Caco-2 (cell line): ENCODE results near the gene DONSON. TPM values are rescaled to one million over a fixed set of nuclear protein-coding genes. Genes with fewer than 3 reads are reported as not detected.
"Not testable (repeated sequence)": the region's sequence is repeated elsewhere in the genome, so short reads cannot be mapped to it uniquely, and the experiment has no call there.

Experiments
- BruUV-seq: library from RNA; stranded (reverse); fragments of 400-500 nt; replicated peaks from 2 replicates; lab custom pipeline; 2021; lab: Mats Ljungman, UMichigan
- CTCF ChIA-PET: fragments of 300-600 bp; sonication (Branson Sonifier 250); formaldehyde crosslinking; loops from one replicate; lab custom pipeline; 2022; ENCODE audit warnings: antibody characterized with exemption; lab: Charles Lee
- POLR2A ChIA-PET: fragments of 300-600 bp; sonication (Branson Sonifier 250); formaldehyde crosslinking; loops from one replicate; lab custom pipeline; 2022; ENCODE audit warnings: antibody characterized with exemption; lab: Charles Lee
- DNase-seq, 2 experiments: peaks; one replicate each; pipeline versions ENCODE4 v3.0.0 to v3.0.0-alpha.2; 2020 to 2022
- H3K27me3 ChIP-seq: replicated peaks from 2 replicates; pipeline ENCODE4 v1.6.0; 2011; ENCODE audit warnings: low read length; ENCODE audit not compliant: control insufficient read depth, insufficient read depth
- H3K36me3 ChIP-seq: 2 replicates; pipeline ENCODE4 v1.5.1; 2011; ENCODE audit warnings: low read length; ENCODE audit not compliant: control insufficient read depth, insufficient read depth
- H3K4me1 ChIP-seq: fragments of 250-450 bp; sonication (Bioruptor Pico); 2 replicates; pipeline ENCODE4 v1.5.1; 2020; ENCODE audit warnings: mild to moderate bottlenecking
- H3K4me3 ChIP-seq: 2 replicates; pipeline ENCODE4 v1.5.1; 2011; ENCODE audit warnings: low read depth, mild to moderate bottlenecking, control low read depth, low read length
- H3K9me3 ChIP-seq: fragments of 250-450 bp; sonication (Bioruptor Pico); 2 replicates; pipeline ENCODE4 v1.5.1; 2020; ENCODE audit warnings: mild to moderate bottlenecking, moderate library complexity
- H3K27ac Mint-ChIP-seq: one replicate; pipeline ENCODE4 v1.8.0; 2022; ENCODE audit warnings: mixed read lengths; ENCODE audit not compliant: unreplicated experiment
- H3K27me3 Mint-ChIP-seq: one replicate; pipeline ENCODE4 v1.8.0; 2022; ENCODE audit warnings: mixed read lengths; ENCODE audit not compliant: insufficient read depth, unreplicated experiment
- H3K36me3 Mint-ChIP-seq: one replicate; pipeline ENCODE4 v1.8.0; 2022; ENCODE audit warnings: mild to moderate bottlenecking, mixed read lengths; ENCODE audit not compliant: insufficient read depth, unreplicated experiment
- H3K4me1 Mint-ChIP-seq: one replicate; pipeline ENCODE4 v1.8.0; 2022; ENCODE audit warnings: low read depth, mixed read lengths; ENCODE audit not compliant: unreplicated experiment
- H3K4me3 Mint-ChIP-seq: one replicate; pipeline ENCODE4 v1.8.0; 2022; ENCODE audit warnings: mild to moderate bottlenecking, moderate library complexity, mixed read lengths; ENCODE audit not compliant: unreplicated experiment
- H3K9me3 Mint-ChIP-seq: one replicate; pipeline ENCODE4 v1.8.0; 2022; ENCODE audit warnings: mixed read lengths; ENCODE audit not compliant: unreplicated experiment
- intact Hi-C: fragments of 100-400 bp; cut with micrococcal nuclease; formaldehyde crosslinking; loops from one replicate; pipeline ENCODE4 v1.10.0; 2022; ENCODE audit not compliant: unreplicated experiment
- total RNA-seq: library from RNA; stranded (reverse); gene quantifications from 2 replicates; pipeline ENCODE4 v1.2.3, GENCODE V29; 2022
- TF ChIP-seq, protein P1 (sequence below), 2 experiments: fragments of 200-600 bp in 1 of 2; IDR thresholded peaks; 1 replicate in 1 of 2; 2 replicates in 1 of 2; pipeline versions ENCODE4 v1.5.1 to v1.8.0; 2011 to 2022; ENCODE audit warnings: antibody characterized with exemption in 1 of 2, control low read depth in 1 of 2, inconsistent platforms in 1 of 2, low read depth in 1 of 2, low read length in 1 of 2, mild to moderate bottlenecking in 1 of 2, moderate library complexity in 1 of 2; ENCODE audit not compliant: insufficient read depth in 1 of 2, severe bottlenecking in 1 of 2, unreplicated experiment in 1 of 2

The DONSON gene
- total RNA-seq, 1 experiment from 2014 or later: 36.2 TPM

DNA sequence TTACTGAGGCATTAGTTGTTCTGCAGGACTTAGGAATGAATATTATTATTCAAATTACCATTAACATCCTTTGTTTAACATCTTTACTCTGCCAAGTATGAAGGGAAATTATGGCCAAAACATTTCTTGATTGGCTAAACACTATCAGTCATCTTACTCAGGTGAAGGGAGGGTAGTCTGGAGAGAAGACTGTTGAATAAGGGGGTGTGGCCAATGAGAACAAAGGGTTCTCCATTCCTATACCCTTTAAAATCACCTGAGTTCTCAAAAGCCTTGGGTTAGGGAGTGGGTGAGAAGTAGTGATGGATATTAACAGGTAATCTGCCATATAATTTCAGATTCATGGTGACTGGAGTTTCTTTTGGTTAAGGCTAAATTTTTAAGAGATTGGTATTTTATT lies 33.8 kb upstream of the DONSON start:
- POLR2A ChIA-PET: no interaction called here
- CTCF ChIA-PET: no interaction called here
- Histone ChIP-seq H3K4me3 (no peak overlapping the region), H3K27me3 (no peaks in the 10 kb centered on the region), H3K4me1 (peaks cover 26% of the 10 kb centered on the region), H3K36me3 (no peaks in the 10 kb centered on the region), H3K9me3 (no peaks in the 10 kb centered on the region)
- Mint-ChIP-seq H3K27me3 (no peaks in the 10 kb centered on the region), H3K9me3 (peaks cover 14% of the 10 kb centered on the region), H3K27ac (no peak overlapping the region), H3K4me3 (no peak overlapping the region), H3K36me3 (peaks cover 31% of the 10 kb centered on the region), H3K4me1 (peaks cover 17% of the 10 kb centered on the region)
- no peak for DNase-seq
- TF ChIP-seq, protein P1, sequence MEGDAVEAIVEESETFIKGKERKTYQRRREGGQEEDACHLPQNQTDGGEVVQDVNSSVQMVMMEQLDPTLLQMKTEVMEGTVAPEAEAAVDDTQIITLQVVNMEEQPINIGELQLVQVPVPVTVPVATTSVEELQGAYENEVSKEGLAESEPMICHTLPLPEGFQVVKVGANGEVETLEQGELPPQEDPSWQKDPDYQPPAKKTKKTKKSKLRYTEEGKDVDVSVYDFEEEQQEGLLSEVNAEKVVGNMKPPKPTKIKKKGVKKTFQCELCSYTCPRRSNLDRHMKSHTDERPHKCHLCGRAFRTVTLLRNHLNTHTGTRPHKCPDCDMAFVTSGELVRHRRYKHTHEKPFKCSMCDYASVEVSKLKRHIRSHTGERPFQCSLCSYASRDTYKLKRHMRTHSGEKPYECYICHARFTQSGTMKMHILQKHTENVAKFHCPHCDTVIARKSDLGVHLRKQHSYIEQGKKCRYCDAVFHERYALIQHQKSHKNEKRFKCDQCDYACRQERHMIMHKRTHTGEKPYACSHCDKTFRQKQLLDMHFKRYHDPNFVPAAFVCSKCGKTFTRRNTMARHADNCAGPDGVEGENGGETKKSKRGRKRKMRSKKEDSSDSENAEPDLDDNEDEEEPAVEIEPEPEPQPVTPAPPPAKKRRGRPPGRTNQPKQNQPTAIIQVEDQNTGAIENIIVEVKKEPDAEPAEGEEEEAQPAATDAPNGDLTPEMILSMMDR (IDR thresholded peaks at IDR 0.05; ENCODE audit: insufficient read depth in 1 of 2, low read depth in 1 of 2, low read length in 1 of 2, severe bottlenecking in 1 of 2, unreplicated experiment in 1 of 2): no peak
- no TSS peak for BruUV-seq
- intact Hi-C loops: no loop called here

DNA sequence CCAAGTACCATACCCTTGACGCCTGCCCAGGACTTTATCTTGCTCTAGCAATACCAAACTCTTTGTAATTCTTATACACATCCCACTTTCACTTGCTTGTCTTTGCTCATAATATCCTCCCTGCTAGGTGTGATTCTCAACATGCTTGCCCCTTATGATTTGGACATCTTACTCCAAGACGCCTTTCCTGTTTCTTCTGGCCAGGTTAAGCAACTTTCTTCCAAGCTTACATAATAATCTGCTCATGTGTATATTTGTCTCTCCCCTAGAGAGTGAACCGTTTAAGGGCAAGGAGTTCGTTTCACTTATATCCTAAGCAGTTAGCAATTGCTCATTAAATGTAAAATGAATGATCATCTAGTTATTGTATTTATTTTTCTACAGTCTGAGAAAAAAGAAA lies 31.2 kb upstream of the DONSON start:
- peaks cover 17% of the 10 kb centered on the region for H3K4me1 Mint-ChIP-seq
- TF ChIP-seq, protein P1 (IDR thresholded peaks at IDR 0.05; ENCODE audit: insufficient read depth in 1 of 2, low read depth in 1 of 2, low read length in 1 of 2, severe bottlenecking in 1 of 2, unreplicated experiment in 1 of 2): no peak
- no TSS peak for BruUV-seq
- intact Hi-C loops: no loop called here
- DNase-seq: no peak
- no peak overlapping the region for H3K27ac Mint-ChIP-seq
- ChIA-PET CTCF (interaction anchor here (0.6 to 1.0 kb wide), 2 partner anchors 11 to 14 kb away, joined by 6 read pairs; no protein-coding TSS in a partner anchor), POLR2A (no interaction called here)
- no peaks in the 10 kb centered on the region for H3K27me3 Mint-ChIP-seq
- Histone ChIP-seq H3K4me1 (peaks cover 36% of the 10 kb centered on the region), H3K4me3 (no peak overlapping the region), H3K36me3 (no peaks in the 10 kb centered on the region), H3K9me3 (no peaks in the 10 kb centered on the region), H3K27me3 (no peaks in the 10 kb centered on the region)
- H3K4me3 Mint-ChIP-seq: no peak overlapping the region
- H3K9me3 Mint-ChIP-seq: peaks cover 14% of the 10 kb centered on the region
- H3K36me3 Mint-ChIP-seq: peaks cover 36% of the 10 kb centered on the region

DNA sequence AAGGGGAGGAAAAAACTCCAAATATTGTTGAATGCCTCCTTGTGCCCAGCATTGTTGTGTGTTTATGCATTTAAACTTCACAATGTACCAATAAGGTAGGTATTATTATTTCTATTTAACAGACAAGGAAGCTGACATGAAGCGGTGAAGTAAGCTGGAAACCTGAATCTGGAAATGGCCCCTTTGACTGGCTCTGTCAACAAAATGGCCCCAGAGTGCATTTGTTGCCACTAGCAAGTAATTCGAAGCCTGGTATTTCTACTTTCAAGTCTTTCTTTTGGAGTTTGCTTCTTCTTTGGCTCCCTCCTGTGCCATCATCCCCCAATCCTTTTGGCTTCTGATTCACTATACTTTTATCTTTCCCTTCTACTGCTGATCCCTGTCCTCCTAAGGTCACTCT lies 29.9 kb upstream of the DONSON start:
- Histone ChIP-seq H3K27me3 (no peaks in the 10 kb centered on the region), H3K36me3 (no peaks in the 10 kb centered on the region), H3K4me1 (peaks cover 36% of the 10 kb centered on the region), H3K9me3 (no peaks in the 10 kb centered on the region), H3K4me3 (no peak overlapping the region)
- TF ChIP-seq, protein P1 (IDR thresholded peaks at IDR 0.05; ENCODE audit: insufficient read depth in 1 of 2, low read depth in 1 of 2, low read length in 1 of 2, severe bottlenecking in 1 of 2, unreplicated experiment in 1 of 2): no peak
- Mint-ChIP-seq H3K27ac (peak overlapping the region; percentile 48), H3K4me3 (peak overlapping the region; percentile 3), H3K27me3 (no peaks in the 10 kb centered on the region), H3K4me1 (peaks cover 17% of the 10 kb centered on the region), H3K9me3 (peaks cover 14% of the 10 kb centered on the region), H3K36me3 (peaks cover 32% of the 10 kb centered on the region)
- ChIA-PET CTCF (interaction anchor here (2.2 kb wide), 1 partner anchor 13 kb away, joined by 14 read pairs; no protein-coding TSS in a partner anchor), POLR2A (interaction anchor here (0.7 kb wide), 1 partner anchor 31 kb away, joined by 11 read pairs; no protein-coding TSS in a partner anchor)
- BruUV-seq: no TSS peak
- DNase-seq: no peak
- intact Hi-C loops: no loop called here

DNA sequence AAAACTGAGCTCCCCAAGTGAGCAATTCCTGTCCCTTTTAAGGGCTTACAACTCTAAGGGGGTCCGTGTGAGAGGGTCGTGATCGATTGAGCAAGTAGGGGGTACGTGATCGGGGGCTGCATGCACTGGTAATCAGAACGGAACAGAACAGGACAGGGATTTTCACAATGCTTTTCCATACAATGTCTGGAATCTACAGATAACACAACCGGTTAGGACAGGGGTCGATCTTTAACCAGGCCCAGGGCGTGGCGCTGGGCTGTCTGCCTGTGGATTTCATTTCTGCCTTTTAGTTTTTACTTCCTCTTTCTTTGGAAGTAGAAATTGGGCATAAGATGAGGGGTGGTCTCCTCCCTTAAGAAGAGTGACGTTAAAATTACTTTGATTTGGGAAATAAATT lies 29.1 kb upstream of the DONSON start:
- not testable (repeated sequence) for BruUV-seq, H3K4me3 ChIP-seq, H3K27me3 ChIP-seq, H3K27me3 Mint-ChIP-seq, H3K36me3 ChIP-seq, H3K9me3 ChIP-seq
- peak overlapping the region; percentile 80 for H3K27ac Mint-ChIP-seq
- H3K4me3 Mint-ChIP-seq: peak overlapping the region; percentile 63
- intact Hi-C loops: loop anchor here (1.0 kb wide), 1 partner anchor 24 kb away; the partner anchor contains the start of gene CRYZL1
- H3K9me3 Mint-ChIP-seq: peaks cover 14% of the 10 kb centered on the region
- POLR2A ChIA-PET: interaction anchor here (1.2 kb wide), 1 partner anchor 28 kb away, joined by 4 read pairs; no protein-coding TSS in a partner anchor
- CTCF ChIA-PET: interaction anchor here (2.2 kb wide), 1 partner anchor 12 kb away, joined by 14 read pairs; no protein-coding TSS in a partner anchor
- H3K4me1 Mint-ChIP-seq: peaks cover 17% of the 10 kb centered on the region
- peaks cover 35% of the 10 kb centered on the region for H3K36me3 Mint-ChIP-seq
- peak; percentile 47 to 55 for DNase-seq
- H3K4me1 ChIP-seq: peaks cover 36% of the 10 kb centered on the region
